Testis (tissue), 2 donors: ENCODE measurements around the gene ANKRD35.

ENCODE experiments used
- POLR2A ChIP-seq: fragments of 450-650 bp; IDR thresholded peaks from one replicate; pipeline ENCODE4 v1.6.1; 2017; ENCODE audit warnings: antibody characterized with exemption, mild to moderate bottlenecking, moderate library complexity
- TF ChIP-seq, protein P1 (sequence below), 3 experiments: fragments of 450-650 bp in 2 of 3; fragments of 200-600 bp in 1 of 3; sonication (generic) in 1 of 3; IDR thresholded peaks; one replicate each; pipeline ENCODE4 v1.5.1; 2016 to 2019; ENCODE audit warnings: antibody characterized with exemption in 3 of 3, mild to moderate bottlenecking in 2 of 3, moderate library complexity in 1 of 3

DNA sequence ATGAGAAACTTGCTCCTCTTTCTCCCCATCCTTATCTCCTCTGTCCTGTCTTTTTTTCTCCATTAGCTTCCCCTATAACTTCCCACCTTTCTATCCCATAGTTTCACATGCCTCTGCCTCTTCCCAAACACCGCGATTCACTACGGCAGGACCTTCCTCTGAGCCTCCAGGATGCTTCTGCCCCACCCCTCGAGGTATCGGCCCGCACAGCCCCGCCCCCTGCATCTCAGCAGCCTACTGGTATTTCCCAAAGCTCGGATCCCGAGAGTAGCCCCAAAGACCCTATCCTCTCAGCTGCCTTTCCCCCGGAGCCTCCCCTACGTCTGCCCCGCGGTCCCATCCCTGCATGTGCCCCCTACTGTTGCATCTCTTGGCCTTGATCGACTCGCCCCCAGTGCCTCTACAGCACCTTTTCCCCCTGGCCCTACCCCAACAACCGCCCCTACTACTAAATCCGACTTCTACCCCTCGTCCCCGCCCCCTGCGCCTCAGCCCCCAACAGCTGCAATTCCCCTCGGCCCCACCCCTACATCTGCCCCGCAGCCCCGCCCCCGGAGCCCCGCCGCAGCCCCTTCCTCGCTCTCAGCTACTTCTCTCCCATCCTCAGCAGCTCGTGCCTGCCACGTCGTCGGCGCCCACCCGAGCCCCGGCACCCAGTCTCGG, 27.3 kb downstream of the ANKRD35 start:
- TF ChIP-seq, protein P1, sequence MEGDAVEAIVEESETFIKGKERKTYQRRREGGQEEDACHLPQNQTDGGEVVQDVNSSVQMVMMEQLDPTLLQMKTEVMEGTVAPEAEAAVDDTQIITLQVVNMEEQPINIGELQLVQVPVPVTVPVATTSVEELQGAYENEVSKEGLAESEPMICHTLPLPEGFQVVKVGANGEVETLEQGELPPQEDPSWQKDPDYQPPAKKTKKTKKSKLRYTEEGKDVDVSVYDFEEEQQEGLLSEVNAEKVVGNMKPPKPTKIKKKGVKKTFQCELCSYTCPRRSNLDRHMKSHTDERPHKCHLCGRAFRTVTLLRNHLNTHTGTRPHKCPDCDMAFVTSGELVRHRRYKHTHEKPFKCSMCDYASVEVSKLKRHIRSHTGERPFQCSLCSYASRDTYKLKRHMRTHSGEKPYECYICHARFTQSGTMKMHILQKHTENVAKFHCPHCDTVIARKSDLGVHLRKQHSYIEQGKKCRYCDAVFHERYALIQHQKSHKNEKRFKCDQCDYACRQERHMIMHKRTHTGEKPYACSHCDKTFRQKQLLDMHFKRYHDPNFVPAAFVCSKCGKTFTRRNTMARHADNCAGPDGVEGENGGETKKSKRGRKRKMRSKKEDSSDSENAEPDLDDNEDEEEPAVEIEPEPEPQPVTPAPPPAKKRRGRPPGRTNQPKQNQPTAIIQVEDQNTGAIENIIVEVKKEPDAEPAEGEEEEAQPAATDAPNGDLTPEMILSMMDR (IDR thresholded peaks at IDR 0.05), result no peak
- TF ChIP-seq POLR2A, result no peak
